Right atrium auricular region (tissue), 2 donors: Measurements from ENCODE around the gene LCOR. TPM values are rescaled to one million over a fixed set of nuclear protein-coding genes. Genes with fewer than 3 reads are reported as not detected.

Source experiments
- DNase-seq: peaks from one replicate; pipeline ENCODE4 v3.0.0-alpha.2; 2019; ENCODE audit warnings: low spot score
- H3K27ac ChIP-seq, 2 donors: fragments of 200-600 bp; sonication (generic); 1 replicate in 1 of 2; 2 replicates in 1 of 2; pipeline ENCODE4 v1.5.1; 2016 to 2019
- H3K27me3 ChIP-seq, 2 donors: fragments of 200-600 bp; sonication (generic); one replicate each; pipeline versions ENCODE4 v1.5.1 to v1.6.0; 2017 to 2019
- H3K36me3 ChIP-seq: fragments of 200-600 bp; sonication (generic); one replicate; pipeline ENCODE4 v1.5.1; 2016
- H3K4me1 ChIP-seq, 2 donors: fragments of 200-600 bp; sonication (generic); one replicate each; pipeline versions ENCODE4 v1.5.1 to v1.6.0; 2017 to 2019
- H3K4me3 ChIP-seq, 2 donors: fragments of 200-600 bp; sonication (generic); 1 replicate in 1 of 2; 2 replicates in 1 of 2; pipeline ENCODE4 v1.5.1; 2017 to 2019; ENCODE audit warnings: mild to moderate bottlenecking in 1 of 2, moderate library complexity in 1 of 2
- H3K9me3 ChIP-seq, 2 donors: fragments of 200-600 bp; sonication (generic); one replicate each; pipeline ENCODE4 v1.5.1; 2019
- CTCF ChIP-seq, 2 donors: fragments of 200-600 bp; sonication (generic); IDR thresholded peaks; one replicate each; pipeline ENCODE4 v1.5.1; 2019; ENCODE audit warnings: antibody characterized with exemption in 2 of 2
- total RNA-seq, 2 donors: library from RNA; depleted of rRNA; stranded (reverse); fragments of >200 nt; gene quantifications; one replicate each; pipeline ENCODE4 v1.1.0, GENCODE V29; 2016

LCOR gene
- total RNA-seq, 2 donors from 2014 or later, result 10.2 to 12.2 TPM

- no peak for DNase-seq
- Histone ChIP-seq H3K27ac (no peak overlapping the region), H3K9me3 (no peaks in the 10 kb centered on the region), H3K4me3 (no peak overlapping the region), H3K27me3 (no peaks in the 10 kb centered on the region), H3K36me3 (peaks cover 24% of the 10 kb centered on the region), H3K4me1 (peaks cover 0 to 4% of the 10 kb centered on the region in 2 donors)
- TF ChIP-seq CTCF (IDR thresholded peaks at IDR 0.05), result no peak
Observed at GRCh38 chr10:96951954-96952353, 119.9 kb downstream of the LCOR start.

- Histone ChIP-seq H3K27ac (no peak overlapping the region), H3K36me3 (peaks cover 24% of the 10 kb centered on the region), H3K27me3 (no peaks in the 10 kb centered on the region), H3K9me3 (no peaks in the 10 kb centered on the region), H3K4me3 (no peak overlapping the region), H3K4me1 (peaks cover 0 to 4% of the 10 kb centered on the region in 2 donors)
- no peak for TF ChIP-seq CTCF (IDR thresholded peaks at IDR 0.05)
- DNase-seq, result no peak
Observed at GRCh38 chr10:96955794-96956193, 123.7 kb downstream of the LCOR start.

GRCh38 chr10:96958071-96958470 lies 126.0 kb downstream of the LCOR start:
- TF ChIP-seq CTCF (IDR thresholded peaks at IDR 0.05), result no peak
- H3K4me3 ChIP-seq, result no peak overlapping the region
- H3K36me3 ChIP-seq, result peaks cover 20% of the 10 kb centered on the region
- DNase-seq, result no peak
- H3K4me1 ChIP-seq, result peaks cover 0 to 5% of the 10 kb centered on the region in 2 donors
- no peak overlapping the region for H3K27ac ChIP-seq
- no peaks in the 10 kb centered on the region for H3K9me3 ChIP-seq
- no peaks in the 10 kb centered on the region for H3K27me3 ChIP-seq

- no peak overlapping the region for H3K4me3 ChIP-seq
- no peaks in the 10 kb centered on the region for H3K9me3 ChIP-seq
- H3K27ac ChIP-seq, result no peak overlapping the region
- DNase-seq, result no peak
- H3K27me3 ChIP-seq, result no peaks in the 10 kb centered on the region
- peaks cover 0 to 5% of the 10 kb centered on the region in 2 donors for H3K4me1 ChIP-seq
- H3K36me3 ChIP-seq, result peaks cover 19% of the 10 kb centered on the region
- TF ChIP-seq CTCF (IDR thresholded peaks at IDR 0.05), result no peak
Observed at GRCh38 chr10:96959733-96960132, 127.6 kb downstream of the LCOR start.

- Histone ChIP-seq H3K27me3 (no peaks in the 10 kb centered on the region), H3K9me3 (no peaks in the 10 kb centered on the region), H3K36me3 (peaks cover 8% of the 10 kb centered on the region), H3K27ac (no peak overlapping the region), H3K4me1 (peaks cover 0 to 5% of the 10 kb centered on the region in 2 donors), H3K4me3 (no peak overlapping the region)
- DNase-seq, result no peak
- TF ChIP-seq CTCF (IDR thresholded peaks at IDR 0.05), result no peak
Observed at GRCh38 chr10:96960872-96961271, 128.8 kb downstream of the LCOR start.

GRCh38 chr10:96964131-96964530 lies 132.0 kb downstream of the LCOR start:
- no peak for DNase-seq
- peaks cover 0 to 5% of the 10 kb centered on the region in 2 donors for H3K4me1 ChIP-seq
- H3K4me3 ChIP-seq, result no peak overlapping the region
- no peak for TF ChIP-seq CTCF (IDR thresholded peaks at IDR 0.05)
- no peaks in the 10 kb centered on the region for H3K9me3 ChIP-seq
- H3K27ac ChIP-seq, result no peak overlapping the region
- H3K36me3 ChIP-seq, result no peaks in the 10 kb centered on the region
- H3K27me3 ChIP-seq, result no peaks in the 10 kb centered on the region
